ENCODE measurements around the gene UBAP2.

Gene UBAP2

DNA sequence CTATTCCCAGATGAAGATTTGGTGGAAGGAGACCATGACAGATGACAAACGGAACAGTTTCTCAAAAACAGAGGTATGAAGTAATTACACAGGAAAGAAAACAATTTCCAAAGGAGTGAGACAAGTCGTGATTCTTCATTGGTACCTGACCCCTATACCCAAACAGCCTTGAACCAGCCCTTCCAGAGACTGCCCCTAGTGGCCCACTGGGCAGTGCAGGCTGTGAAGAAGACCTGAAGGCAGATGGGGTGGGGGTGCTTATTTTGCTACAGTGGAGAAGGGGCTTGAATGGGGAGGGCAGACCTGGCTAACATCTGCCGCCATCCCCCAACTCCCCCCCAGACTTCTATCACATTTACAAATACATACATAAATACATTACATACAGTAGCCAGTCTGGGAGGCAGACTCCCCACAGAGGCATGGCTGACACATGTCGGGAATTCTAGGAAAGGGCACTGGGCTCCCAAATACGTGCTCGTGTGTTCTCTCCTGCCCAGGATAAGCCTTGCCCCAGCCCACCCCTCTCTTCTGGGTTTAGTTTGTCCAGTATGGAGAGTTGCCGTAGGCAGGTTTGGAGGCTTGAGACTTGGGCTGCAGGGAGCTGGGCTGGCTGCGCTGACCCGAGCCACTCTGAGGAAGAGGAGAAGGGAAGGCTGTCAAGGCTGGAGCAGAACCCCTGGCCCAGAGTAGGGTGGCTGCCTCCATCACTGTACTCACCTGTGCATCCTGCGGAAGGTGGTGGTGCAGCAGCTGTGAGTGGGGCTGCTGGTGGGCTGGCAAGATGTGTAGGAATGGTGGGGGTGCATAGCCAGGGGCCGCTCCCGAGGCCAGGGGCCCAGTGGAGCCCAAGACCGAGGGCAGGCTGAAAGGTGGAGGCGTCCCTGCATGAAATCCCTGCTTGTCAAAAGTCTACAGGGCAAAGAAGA lies 126.5 kb downstream of the UBAP2 start:
- Histone ChIP-seq H3K36me3 (peaks cover 98% of the 10 kb centered on the region), H3K4me3 (ENCODE audit: low read depth, low read length) (no peak overlapping the region), H3K27me3 (ENCODE audit: insufficient read depth, low read depth, severe bottlenecking) (no peaks in the 10 kb centered on the region), H3K9me3 (ENCODE audit: severe bottlenecking) (no peaks in the 10 kb centered on the region), H3K27ac (no peak overlapping the region)
- TF ChIP-seq, protein P1, sequence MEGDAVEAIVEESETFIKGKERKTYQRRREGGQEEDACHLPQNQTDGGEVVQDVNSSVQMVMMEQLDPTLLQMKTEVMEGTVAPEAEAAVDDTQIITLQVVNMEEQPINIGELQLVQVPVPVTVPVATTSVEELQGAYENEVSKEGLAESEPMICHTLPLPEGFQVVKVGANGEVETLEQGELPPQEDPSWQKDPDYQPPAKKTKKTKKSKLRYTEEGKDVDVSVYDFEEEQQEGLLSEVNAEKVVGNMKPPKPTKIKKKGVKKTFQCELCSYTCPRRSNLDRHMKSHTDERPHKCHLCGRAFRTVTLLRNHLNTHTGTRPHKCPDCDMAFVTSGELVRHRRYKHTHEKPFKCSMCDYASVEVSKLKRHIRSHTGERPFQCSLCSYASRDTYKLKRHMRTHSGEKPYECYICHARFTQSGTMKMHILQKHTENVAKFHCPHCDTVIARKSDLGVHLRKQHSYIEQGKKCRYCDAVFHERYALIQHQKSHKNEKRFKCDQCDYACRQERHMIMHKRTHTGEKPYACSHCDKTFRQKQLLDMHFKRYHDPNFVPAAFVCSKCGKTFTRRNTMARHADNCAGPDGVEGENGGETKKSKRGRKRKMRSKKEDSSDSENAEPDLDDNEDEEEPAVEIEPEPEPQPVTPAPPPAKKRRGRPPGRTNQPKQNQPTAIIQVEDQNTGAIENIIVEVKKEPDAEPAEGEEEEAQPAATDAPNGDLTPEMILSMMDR (IDR thresholded peaks at IDR 0.05; ENCODE audit: low read depth, low read length), result peak; percentile 87
- DNase-seq, result peak; percentile 70

DNA sequence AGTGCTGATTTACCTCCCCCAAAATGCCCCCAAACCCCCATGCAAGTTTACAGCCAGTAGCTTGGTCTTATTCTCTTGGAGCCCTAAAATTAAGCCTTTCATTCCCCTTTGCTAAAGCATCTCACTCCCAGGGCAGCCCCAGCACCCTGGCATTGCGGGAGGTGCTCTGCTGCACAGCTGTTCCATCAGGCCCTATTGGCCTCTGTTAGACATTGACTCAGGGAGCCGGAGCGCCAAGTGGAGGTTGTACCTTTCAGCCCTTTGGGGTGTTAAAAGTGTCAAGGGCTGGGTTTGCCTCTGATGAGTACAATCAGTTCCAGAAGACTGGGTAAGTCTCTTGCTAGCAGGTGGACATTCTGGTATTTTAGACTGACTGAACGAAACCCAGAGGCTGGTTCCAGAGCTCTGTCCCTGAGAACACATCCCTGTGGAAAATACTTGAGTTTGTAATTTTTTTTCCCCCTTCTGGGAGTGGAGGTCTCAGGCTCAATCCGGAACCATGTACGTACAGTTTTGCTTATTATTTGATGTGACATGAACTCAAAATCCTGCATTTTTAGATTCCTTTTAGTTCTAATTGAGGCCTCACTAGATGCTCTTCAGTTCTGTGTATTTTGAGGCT lies 129.3 kb downstream of the UBAP2 start:
- peaks cover 93% of the 10 kb centered on the region for H3K36me3 ChIP-seq
- DNase-seq, result no peak
- H3K4me3 ChIP-seq (ENCODE audit: low read depth, low read length), result no peak overlapping the region
- H3K9me3 ChIP-seq (ENCODE audit: severe bottlenecking), result no peaks in the 10 kb centered on the region
- H3K27ac ChIP-seq, result no peak overlapping the region
- TF ChIP-seq, protein P1 (IDR thresholded peaks at IDR 0.05; ENCODE audit: low read depth, low read length), result no peak
- H3K27me3 ChIP-seq (ENCODE audit: insufficient read depth, low read depth, severe bottlenecking), result no peaks in the 10 kb centered on the region

DNA sequence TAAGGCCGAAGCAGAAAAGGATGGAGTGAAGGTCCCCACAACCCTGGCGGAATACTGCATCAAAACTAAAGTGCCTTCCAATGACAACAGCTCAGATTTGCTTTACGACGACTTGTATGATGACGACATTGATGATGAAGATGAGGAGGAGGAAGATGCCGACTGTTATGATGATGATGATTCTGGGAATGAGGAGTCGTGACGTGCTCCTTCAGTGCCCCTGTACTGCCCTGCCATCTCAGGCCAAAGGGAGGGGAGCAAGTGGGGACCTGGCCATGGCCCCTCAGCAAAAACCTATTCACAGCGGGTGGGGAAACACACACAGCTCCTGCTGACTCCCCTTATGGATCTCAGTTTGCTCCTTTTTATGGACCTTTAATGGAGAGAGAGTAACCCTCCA lies 131.7 kb downstream of the UBAP2 start:
- Histone ChIP-seq H3K27me3 (ENCODE audit: insufficient read depth, low read depth, severe bottlenecking) (no peaks in the 10 kb centered on the region), H3K27ac (no peak overlapping the region), H3K36me3 (peaks cover 93% of the 10 kb centered on the region), H3K4me3 (ENCODE audit: low read depth, low read length) (no peak overlapping the region), H3K9me3 (ENCODE audit: severe bottlenecking) (no peaks in the 10 kb centered on the region)
- no peak for DNase-seq
- TF ChIP-seq, protein P1 (IDR thresholded peaks at IDR 0.05; ENCODE audit: low read depth, low read length), result no peak

DNA sequence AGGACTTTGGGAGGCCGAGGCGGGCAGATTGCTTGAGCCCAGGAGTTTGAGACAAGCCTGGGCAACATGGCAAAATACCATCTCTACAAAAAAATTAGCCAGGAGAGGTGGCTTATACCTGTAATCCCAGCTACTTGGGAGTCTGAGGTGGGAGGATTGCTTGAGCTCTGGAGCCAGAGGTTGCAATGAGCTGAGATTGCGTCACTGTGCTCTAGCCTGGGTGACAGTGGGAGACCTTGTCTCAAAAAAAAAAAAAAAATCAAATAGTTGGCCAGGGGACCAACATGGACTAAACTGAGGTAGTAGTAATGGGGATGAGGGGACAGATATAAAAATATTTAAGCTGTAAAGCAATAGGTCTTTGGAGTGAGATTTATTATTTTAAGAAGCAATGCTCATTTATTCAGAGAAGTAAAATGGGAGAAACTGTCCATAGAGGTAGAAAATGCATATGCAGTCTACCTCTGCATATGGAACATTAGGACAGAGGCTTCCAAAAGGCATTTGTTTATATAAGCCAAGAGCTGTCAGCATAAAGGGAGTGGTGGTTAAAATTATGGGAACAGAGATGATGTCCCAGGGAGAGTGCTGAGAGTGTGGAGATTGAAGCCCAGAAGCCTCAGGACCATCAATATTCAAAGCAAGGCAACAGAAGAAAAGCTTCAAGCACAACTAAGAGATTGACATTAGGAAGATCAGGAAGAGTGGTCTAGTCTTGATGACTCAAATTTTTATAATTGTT lies 133.6 kb downstream of the UBAP2 start:
- Histone ChIP-seq H3K9me3 (ENCODE audit: severe bottlenecking) (no peaks in the 10 kb centered on the region), H3K27ac (no peak overlapping the region), H3K27me3 (ENCODE audit: insufficient read depth, low read depth, severe bottlenecking) (no peaks in the 10 kb centered on the region), H3K4me3 (ENCODE audit: low read depth, low read length) (no peak overlapping the region), H3K36me3 (peaks cover 75% of the 10 kb centered on the region)
- TF ChIP-seq, protein P1 (IDR thresholded peaks at IDR 0.05; ENCODE audit: low read depth, low read length), result no peak
- DNase-seq, result no peak

DNA sequence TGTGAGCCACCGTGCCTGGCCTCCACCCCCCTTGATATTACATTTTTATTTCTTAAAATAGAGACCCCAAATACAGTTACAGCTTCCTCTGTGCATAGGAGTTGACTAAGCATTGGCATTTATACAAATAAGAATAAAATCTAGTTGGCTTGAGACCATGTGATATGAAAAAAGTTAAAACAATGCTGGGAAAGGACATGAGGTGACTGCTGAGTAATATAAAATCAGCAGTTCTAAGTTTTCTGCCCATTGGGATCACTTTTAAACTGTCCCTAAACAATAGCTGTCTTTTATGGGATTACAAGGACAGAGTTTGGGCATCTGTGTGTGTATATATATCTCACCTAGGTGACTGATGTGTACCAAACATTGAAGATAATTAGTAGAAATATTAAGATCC lies 135.1 kb downstream of the UBAP2 start:
- Histone ChIP-seq H3K36me3 (peaks cover 73% of the 10 kb centered on the region), H3K9me3 (ENCODE audit: severe bottlenecking) (no peaks in the 10 kb centered on the region), H3K4me3 (ENCODE audit: low read depth, low read length) (no peak overlapping the region), H3K27me3 (ENCODE audit: insufficient read depth, low read depth, severe bottlenecking) (no peaks in the 10 kb centered on the region), H3K27ac (no peak overlapping the region)
- no peak for DNase-seq
- TF ChIP-seq, protein P1 (IDR thresholded peaks at IDR 0.05; ENCODE audit: low read depth, low read length), result no peak
